GM23338 (cell line): ENCODE results near the gene TIRAP. TPM values are rescaled to one million over a fixed set of nuclear protein-coding genes. Genes with fewer than 3 reads are reported as not detected.

Source experiments
- ATAC-seq: fragments of 200-7000 bp; cut with Tn5 transposase; 3 replicates; pipeline ENCODE4 v1.9.1; 2020
- DNase-seq: peaks from one replicate; pipeline ENCODE4 v3.0.0-alpha.2; 2015; ENCODE audit warnings: low spot score
- H2AFZ ChIP-seq: fragments of 200-600 bp; sonication (generic); 2 replicates; pipeline ENCODE4 v1.8.0; 2016; ENCODE audit warnings: antibody characterized with exemption, mild to moderate bottlenecking, moderate library complexity
- H3F3A ChIP-seq: fragments of 200-600 bp; sonication (generic); replicated peaks from 2 replicates; pipeline ENCODE4 v1.8.0; 2017; ENCODE audit warnings: antibody characterized with exemption, mixed run types, low read depth
- H3K27ac ChIP-seq: fragments of 200-600 bp; sonication (generic); 2 replicates; pipeline ENCODE4 v1.6.1; 2016; ENCODE audit warnings: low read depth
- H3K27me3 ChIP-seq: fragments of 200-600 bp; sonication (generic); 2 replicates; pipeline ENCODE4 v1.8.0; 2016; ENCODE audit warnings: mild to moderate bottlenecking, mixed run types, moderate library complexity; ENCODE audit not compliant: insufficient read depth
- H3K36me3 ChIP-seq: fragments of 200-600 bp; sonication (generic); 2 replicates; pipeline ENCODE4 v1.8.0; 2016; ENCODE audit warnings: mild to moderate bottlenecking; ENCODE audit not compliant: insufficient read depth
- H3K4me1 ChIP-seq: fragments of 200-600 bp; sonication (generic); 2 replicates; pipeline ENCODE4 v1.8.0; 2016; ENCODE audit warnings: mild to moderate bottlenecking, moderate library complexity; ENCODE audit not compliant: insufficient read depth
- H3K4me2 ChIP-seq: fragments of 200-600 bp; sonication (generic); 2 replicates; pipeline ENCODE4 v1.7.1; 2017; ENCODE audit warnings: mixed run types
- H3K4me3 ChIP-seq: fragments of 200-600 bp; sonication (generic); 2 replicates; pipeline ENCODE4 v1.6.1; 2016; ENCODE audit warnings: mixed run types
- H3K79me2 ChIP-seq: fragments of 200-600 bp; sonication (generic); replicated peaks from 2 replicates; pipeline ENCODE4 v1.8.0; 2017; ENCODE audit warnings: mild to moderate bottlenecking; ENCODE audit not compliant: insufficient read depth
- H3K9me2 ChIP-seq: fragments of 200-600 bp; sonication (generic); 2 replicates; pipeline ENCODE4 v1.8.0; 2017; ENCODE audit not compliant: insufficient read depth
- H4K20me1 ChIP-seq: fragments of 200-600 bp; sonication (generic); replicated peaks from 2 replicates; pipeline ENCODE4 v1.8.0; 2017; ENCODE audit warnings: mild to moderate bottlenecking; ENCODE audit not compliant: insufficient read depth
- H3K27ac Mint-ChIP-seq: 2 replicates; pipeline ENCODE4 v1.8.0; 2020; ENCODE audit warnings: inconsistent platforms, mild to moderate bottlenecking, moderate library complexity, mixed read lengths
- H3K27me3 Mint-ChIP-seq: 3 replicates; pipeline ENCODE4 v1.8.0; 2022; ENCODE audit warnings: low read depth, mild to moderate bottlenecking, moderate library complexity, mixed read lengths, inconsistent platforms; ENCODE audit not compliant: insufficient read depth, poor library complexity
- H3K36me3 Mint-ChIP-seq: 3 replicates; pipeline ENCODE4 v1.8.0; 2021; ENCODE audit warnings: low read depth, mild to moderate bottlenecking, inconsistent platforms, moderate library complexity, mixed read lengths
- H3K4me1 Mint-ChIP-seq: 3 replicates; pipeline ENCODE4 v1.8.0; 2020; ENCODE audit warnings: mild to moderate bottlenecking, inconsistent platforms, mixed read lengths
- H3K4me3 Mint-ChIP-seq: 3 replicates; pipeline ENCODE4 v1.8.0; 2021; ENCODE audit warnings: moderate library complexity, mild to moderate bottlenecking, inconsistent platforms, mixed read lengths
- H3K9me3 Mint-ChIP-seq: 3 replicates; pipeline ENCODE4 v1.8.0; 2020; ENCODE audit warnings: moderate library complexity, mild to moderate bottlenecking, inconsistent platforms, mixed read lengths
- NANOG ChIP-seq: IDR thresholded peaks from 2 replicates; pipeline ENCODE4 v1.6.1; 2016; ENCODE audit warnings: antibody characterized with exemption, borderline replicate concordance
- POLR2AphosphoS5 ChIP-seq: IDR thresholded peaks from 2 replicates; pipeline ENCODE4 v1.6.1; 2016; ENCODE audit warnings: antibody characterized with exemption, low read depth
- polyA plus RNA-seq: library from polyadenylated mRNA; unstranded; fragments of >200 nt; fragmentation: Nextera tagmentation; extraction: Ambion mirVana; gene quantifications from 2 replicates; pipeline ENCODE4 v1.2.1, GENCODE V29; 2016
- total RNA-seq: library from RNA; depleted of rRNA; stranded (reverse); fragments of >200 nt; shearing (Covaris generic); gene quantifications from 2 replicates; pipeline ENCODE4 v1.2.3, GENCODE V29; 2014
- TF ChIP-seq, protein P1 (sequence below): fragments of 250-450 bp; sonication (Bioruptor Pico); IDR thresholded peaks from 2 replicates; pipeline ENCODE4 v1.5.0; 2020; ENCODE audit warnings: mild to moderate bottlenecking, moderate library complexity
- TF ChIP-seq, protein P2 (sequence below): IDR thresholded peaks from one replicate; pipeline ENCODE4 v1.6.1; 2018; ENCODE audit warnings: antibody characterized with exemption; ENCODE audit not compliant: unreplicated experiment

TIRAP gene
- total and polyA plus RNA-seq, 2 experiments from 2014 or later, result 1.1 to 3.4 TPM

DNA sequence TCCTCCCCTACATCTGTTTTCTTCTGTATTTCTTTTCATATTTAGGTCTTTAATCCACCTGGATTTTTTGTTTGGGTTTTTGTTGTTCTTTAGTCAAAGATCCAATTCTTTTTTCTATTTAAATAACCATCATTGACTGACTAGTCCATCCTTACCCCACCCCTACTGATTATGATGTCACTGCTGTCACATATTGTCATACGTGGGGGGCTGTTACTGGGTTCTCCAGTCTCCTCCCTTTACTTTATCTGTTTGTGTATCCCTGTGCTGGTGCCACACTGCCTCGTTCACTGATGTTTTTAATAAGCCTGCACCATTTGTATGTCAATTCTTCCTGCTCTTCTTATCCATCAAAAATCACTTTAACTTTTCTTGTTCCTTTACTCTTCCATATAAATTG lies 14.1 kb downstream of the TIRAP start:
- Mint-ChIP-seq H3K27ac (no peak overlapping the region), H3K36me3 (peaks cover 26% of the 10 kb centered on the region), H3K4me3 (no peak overlapping the region), H3K9me3 (no peaks in the 10 kb centered on the region), H3K27me3 (no peaks in the 10 kb centered on the region), H3K4me1 (no peaks in the 10 kb centered on the region)
- H3K27me3 ChIP-seq, result no peaks in the 10 kb centered on the region
- DNase-seq, result no peak
- no peaks in the 10 kb centered on the region for H3K9me2 ChIP-seq
- no peak overlapping the region for H3K27ac ChIP-seq
- H3F3A ChIP-seq, result peaks cover 8% of the 10 kb centered on the region; the same call in 1 of the 2 replicates
- no peak overlapping the region for H3K4me3 ChIP-seq
- ATAC-seq, result no peak
- H3K4me2 ChIP-seq, result no peak overlapping the region
- H3K79me2 ChIP-seq, result peaks cover 4% of the 10 kb centered on the region; the same call in 1 of the 2 replicates
- H4K20me1 ChIP-seq, result no peaks in the 10 kb centered on the region; the same call in 1 of the 2 replicates
- H3K4me1 ChIP-seq, result no peaks in the 10 kb centered on the region
- no peak overlapping the region for H2AFZ ChIP-seq
- no peaks in the 10 kb centered on the region; the same call in 1 of the 2 replicates for H3K36me3 ChIP-seq
- TF ChIP-seq NANOG, result no peak
- TF ChIP-seq, protein P1, sequence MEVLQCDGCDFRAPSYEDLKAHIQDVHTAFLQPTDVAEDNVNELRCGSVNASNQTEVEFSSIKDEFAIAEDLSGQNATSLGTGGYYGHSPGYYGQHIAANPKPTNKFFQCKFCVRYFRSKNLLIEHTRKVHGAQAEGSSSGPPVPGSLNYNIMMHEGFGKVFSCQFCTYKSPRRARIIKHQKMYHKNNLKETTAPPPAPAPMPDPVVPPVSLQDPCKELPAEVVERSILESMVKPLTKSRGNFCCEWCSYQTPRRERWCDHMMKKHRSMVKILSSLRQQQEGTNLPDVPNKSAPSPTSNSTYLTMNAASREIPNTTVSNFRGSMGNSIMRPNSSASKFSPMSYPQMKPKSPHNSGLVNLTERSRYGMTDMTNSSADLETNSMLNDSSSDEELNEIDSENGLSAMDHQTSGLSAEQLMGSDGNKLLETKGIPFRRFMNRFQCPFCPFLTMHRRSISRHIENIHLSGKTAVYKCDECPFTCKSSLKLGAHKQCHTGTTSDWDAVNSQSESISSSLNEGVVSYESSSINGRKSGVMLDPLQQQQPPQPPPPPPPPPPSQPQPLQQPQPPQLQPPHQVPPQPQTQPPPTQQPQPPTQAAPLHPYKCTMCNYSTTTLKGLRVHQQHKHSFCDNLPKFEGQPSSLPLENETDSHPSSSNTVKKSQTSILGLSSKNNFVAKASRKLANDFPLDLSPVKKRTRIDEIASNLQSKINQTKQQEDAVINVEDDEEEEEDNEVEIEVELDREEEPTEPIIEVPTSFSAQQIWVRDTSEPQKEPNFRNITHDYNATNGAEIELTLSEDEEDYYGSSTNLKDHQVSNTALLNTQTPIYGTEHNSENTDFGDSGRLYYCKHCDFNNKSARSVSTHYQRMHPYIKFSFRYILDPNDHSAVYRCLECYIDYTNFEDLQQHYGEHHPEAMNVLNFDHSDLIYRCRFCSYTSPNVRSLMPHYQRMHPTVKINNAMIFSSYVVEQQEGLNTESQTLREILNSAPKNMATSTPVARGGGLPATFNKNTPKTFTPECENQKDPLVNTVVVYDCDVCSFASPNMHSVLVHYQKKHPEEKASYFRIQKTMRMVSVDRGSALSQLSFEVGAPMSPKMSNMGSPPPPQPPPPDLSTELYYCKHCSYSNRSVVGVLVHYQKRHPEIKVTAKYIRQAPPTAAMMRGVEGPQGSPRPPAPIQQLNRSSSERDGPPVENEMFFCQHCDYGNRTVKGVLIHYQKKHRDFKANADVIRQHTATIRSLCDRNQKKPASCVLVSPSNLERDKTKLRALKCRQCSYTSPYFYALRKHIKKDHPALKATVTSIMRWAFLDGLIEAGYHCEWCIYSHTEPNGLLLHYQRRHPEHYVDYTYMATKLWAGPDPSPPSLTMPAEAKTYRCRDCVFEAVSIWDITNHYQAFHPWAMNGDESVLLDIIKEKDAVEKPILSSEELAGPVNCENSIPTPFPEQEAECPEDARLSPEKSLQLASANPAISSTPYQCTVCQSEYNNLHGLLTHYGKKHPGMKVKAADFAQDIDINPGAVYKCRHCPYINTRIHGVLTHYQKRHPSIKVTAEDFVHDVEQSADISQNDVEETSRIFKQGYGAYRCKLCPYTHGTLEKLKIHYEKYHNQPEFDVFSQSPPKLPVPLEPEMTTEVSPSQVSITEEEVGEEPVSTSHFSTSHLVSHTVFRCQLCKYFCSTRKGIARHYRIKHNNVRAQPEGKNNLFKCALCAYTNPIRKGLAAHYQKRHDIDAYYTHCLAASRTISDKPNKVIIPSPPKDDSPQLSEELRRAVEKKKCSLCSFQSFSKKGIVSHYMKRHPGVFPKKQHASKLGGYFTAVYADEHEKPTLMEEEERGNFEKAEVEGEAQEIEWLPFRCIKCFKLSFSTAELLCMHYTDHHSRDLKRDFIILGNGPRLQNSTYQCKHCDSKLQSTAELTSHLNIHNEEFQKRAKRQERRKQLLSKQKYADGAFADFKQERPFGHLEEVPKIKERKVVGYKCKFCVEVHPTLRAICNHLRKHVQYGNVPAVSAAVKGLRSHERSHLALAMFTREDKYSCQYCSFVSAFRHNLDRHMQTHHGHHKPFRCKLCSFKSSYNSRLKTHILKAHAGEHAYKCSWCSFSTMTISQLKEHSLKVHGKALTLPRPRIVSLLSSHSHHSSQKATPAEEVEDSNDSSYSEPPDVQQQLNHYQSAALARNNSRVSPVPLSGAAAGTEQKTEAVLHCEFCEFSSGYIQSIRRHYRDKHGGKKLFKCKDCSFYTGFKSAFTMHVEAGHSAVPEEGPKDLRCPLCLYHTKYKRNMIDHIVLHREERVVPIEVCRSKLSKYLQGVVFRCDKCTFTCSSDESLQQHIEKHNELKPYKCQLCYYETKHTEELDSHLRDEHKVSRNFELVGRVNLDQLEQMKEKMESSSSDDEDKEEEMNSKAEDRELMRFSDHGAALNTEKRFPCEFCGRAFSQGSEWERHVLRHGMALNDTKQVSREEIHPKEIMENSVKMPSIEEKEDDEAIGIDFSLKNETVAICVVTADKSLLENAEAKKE (CRISPR knock-in tag), result no peak

DNA sequence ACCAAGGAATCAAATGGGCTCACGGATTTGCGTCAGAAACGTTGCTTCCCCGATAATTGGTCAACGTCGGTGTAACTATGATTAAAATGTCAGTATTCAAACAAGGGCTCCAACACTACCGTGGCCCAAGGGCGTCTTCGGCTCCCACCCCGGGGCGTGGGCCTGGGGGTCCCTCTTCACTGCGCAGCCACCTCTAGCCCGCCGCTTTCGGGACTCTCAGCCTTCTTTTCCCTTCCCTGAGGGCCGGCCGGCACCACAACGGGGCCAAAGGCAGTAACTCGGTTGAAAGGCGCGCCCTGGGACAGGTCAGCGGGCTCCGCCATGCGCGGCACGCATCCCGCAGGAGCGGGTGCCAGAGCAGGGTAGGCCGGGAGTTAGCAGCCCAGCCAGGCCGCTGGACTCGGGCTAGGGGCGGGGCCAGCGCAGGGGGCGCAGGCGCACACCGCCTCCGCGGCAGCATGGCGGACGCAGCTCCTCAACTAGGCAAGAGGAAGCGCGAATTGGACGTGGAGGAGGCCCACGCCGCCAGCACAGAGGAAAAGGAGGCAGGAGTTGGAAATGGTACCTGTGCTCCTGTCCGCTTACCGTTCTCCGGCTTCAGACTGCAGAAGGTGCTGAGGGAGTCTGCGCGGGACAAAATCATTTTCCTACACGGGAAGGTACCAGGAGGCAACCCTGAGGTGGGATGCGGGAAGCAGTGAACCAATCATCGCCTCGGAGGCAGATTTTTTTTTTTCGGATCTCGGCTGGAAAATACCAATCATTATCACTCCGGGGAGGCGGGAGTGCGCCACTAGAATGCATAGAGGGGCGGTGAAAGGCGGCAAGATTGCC lies 20.9 kb downstream of the TIRAP start, which contains the start of gene DCPS:
Gene DCPS, plus strand, starts transcription at position 438 of the 834 bp plus-strand sequence. Its CDS starts 21 bp downstream, at position 459.
- Histone ChIP-seq H3K36me3 (no peaks in the 10 kb centered on the region; the same call in 1 of the 2 replicates), H2AFZ (peak within 1 kb of the TSS; percentile 96), H3K4me3 (peak within 1 kb of the TSS; percentile 95), H3K27me3 (no peaks in the 10 kb centered on the region), H3F3A (no peaks in the 10 kb centered on the region), H4K20me1 (no peaks in the 10 kb centered on the region), H3K4me2 (peak within 1 kb of the TSS; percentile 100), H3K27ac (peak within 1 kb of the TSS; percentile 90), H3K79me2 (peaks cover 22% of the 10 kb centered on the region), H3K4me1 (no peaks in the 10 kb centered on the region), H3K9me2 (no peaks in the 10 kb centered on the region)
- H3K4me3 Mint-ChIP-seq, result peak within 1 kb of the TSS; percentile 94
- DNase-seq, result peak; percentile 91
- peak; percentile 97 for ATAC-seq
- peaks cover 35% of the 10 kb centered on the region for H3K36me3 Mint-ChIP-seq
- TF ChIP-seq, protein P2, sequence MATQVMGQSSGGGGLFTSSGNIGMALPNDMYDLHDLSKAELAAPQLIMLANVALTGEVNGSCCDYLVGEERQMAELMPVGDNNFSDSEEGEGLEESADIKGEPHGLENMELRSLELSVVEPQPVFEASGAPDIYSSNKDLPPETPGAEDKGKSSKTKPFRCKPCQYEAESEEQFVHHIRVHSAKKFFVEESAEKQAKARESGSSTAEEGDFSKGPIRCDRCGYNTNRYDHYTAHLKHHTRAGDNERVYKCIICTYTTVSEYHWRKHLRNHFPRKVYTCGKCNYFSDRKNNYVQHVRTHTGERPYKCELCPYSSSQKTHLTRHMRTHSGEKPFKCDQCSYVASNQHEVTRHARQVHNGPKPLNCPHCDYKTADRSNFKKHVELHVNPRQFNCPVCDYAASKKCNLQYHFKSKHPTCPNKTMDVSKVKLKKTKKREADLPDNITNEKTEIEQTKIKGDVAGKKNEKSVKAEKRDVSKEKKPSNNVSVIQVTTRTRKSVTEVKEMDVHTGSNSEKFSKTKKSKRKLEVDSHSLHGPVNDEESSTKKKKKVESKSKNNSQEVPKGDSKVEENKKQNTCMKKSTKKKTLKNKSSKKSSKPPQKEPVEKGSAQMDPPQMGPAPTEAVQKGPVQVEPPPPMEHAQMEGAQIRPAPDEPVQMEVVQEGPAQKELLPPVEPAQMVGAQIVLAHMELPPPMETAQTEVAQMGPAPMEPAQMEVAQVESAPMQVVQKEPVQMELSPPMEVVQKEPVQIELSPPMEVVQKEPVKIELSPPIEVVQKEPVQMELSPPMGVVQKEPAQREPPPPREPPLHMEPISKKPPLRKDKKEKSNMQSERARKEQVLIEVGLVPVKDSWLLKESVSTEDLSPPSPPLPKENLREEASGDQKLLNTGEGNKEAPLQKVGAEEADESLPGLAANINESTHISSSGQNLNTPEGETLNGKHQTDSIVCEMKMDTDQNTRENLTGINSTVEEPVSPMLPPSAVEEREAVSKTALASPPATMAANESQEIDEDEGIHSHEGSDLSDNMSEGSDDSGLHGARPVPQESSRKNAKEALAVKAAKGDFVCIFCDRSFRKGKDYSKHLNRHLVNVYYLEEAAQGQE, result peak; percentile 41
- TF ChIP-seq NANOG, result no peak
- peak; percentile 95 for TF ChIP-seq POLR2AphosphoS5
- 0 out of 3 replicates have a peak, but pooled peaks cover 2% of the 10 kb centered on the region for H3K9me3 Mint-ChIP-seq
- H3K27ac Mint-ChIP-seq, result peak within 1 kb of the TSS; percentile 99
- H3K4me1 Mint-ChIP-seq, result peaks cover 19% of the 10 kb centered on the region
- H3K27me3 Mint-ChIP-seq, result peaks cover 5% of the 10 kb centered on the region
